Measurements from ENCODE around the gene SZRD1.

SZRD1 gene

DNA sequence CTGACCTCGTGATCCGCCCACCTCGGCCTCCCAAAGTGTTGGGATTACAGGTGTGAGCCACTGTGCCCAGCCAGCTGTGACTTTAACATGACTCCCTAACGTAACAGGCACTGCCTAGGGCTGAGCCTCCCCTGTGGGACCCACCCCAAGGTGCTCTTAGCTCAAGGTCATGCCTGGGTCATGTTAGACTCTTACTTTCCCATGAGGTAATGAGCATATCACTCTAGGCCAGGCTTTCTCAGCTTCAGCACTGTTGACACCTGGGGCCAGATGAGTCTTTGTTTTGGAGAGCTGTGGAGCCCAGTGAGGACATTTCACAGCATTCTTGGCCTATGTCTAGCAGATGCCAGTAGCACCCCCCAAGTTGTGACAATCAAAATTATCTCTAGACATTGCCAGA, 78.0 kb downstream of the SZRD1 start:
- peaks cover 31% of the 10 kb centered on the region for H3K36me3 ChIP-seq (ENCODE audit: control insufficient read depth, low read depth, low read length)
- no peak overlapping the region for H3K27ac ChIP-seq (ENCODE audit: low read length)
- no peak overlapping the region for H3K9ac ChIP-seq (ENCODE audit: low read length)
- H3K9me3 ChIP-seq (ENCODE audit: control insufficient read depth, low read depth, low read length) = no peaks in the 10 kb centered on the region
- H3K4me1 ChIP-seq (ENCODE audit: control insufficient read depth, low read depth, low read length) = peaks cover 3% of the 10 kb centered on the region
- H3K27me3 ChIP-seq (ENCODE audit: control insufficient read depth, insufficient read depth, low read length) = peaks cover 6% of the 10 kb centered on the region
- H3K4me3 ChIP-seq (ENCODE audit: low read length) = no peak overlapping the region

DNA sequence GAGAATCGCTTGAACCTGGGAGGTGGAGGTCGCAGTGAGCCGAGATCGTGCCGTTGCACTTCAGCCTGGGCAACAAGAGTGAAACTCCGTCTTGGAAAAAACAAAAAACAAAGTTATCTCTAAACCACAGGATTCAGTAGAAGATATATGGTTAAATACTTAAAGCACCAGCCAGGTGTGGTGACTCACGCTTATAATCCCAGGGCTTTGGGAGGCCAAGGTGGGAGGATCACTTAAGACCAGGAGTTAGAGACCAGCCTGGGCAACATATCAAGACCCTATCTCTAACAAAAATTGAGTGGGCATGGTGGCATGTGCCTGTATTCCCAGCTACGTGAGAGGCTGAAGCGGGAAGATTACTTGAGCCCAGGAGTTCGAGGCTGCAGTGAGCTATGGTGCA, 79.1 kb downstream of the SZRD1 start:
- H3K9me3 ChIP-seq (ENCODE audit: control insufficient read depth, low read depth, low read length) = no peaks in the 10 kb centered on the region
- H3K4me1 ChIP-seq (ENCODE audit: control insufficient read depth, low read depth, low read length) = no peaks in the 10 kb centered on the region
- no peak overlapping the region for H3K27ac ChIP-seq (ENCODE audit: low read length)
- no peak overlapping the region for H3K4me3 ChIP-seq (ENCODE audit: low read length)
- peaks cover 34% of the 10 kb centered on the region for H3K36me3 ChIP-seq (ENCODE audit: control insufficient read depth, low read depth, low read length)
- H3K9ac ChIP-seq (ENCODE audit: low read length) = no peak overlapping the region
- peaks cover 6% of the 10 kb centered on the region for H3K27me3 ChIP-seq (ENCODE audit: control insufficient read depth, insufficient read depth, low read length)

DNA sequence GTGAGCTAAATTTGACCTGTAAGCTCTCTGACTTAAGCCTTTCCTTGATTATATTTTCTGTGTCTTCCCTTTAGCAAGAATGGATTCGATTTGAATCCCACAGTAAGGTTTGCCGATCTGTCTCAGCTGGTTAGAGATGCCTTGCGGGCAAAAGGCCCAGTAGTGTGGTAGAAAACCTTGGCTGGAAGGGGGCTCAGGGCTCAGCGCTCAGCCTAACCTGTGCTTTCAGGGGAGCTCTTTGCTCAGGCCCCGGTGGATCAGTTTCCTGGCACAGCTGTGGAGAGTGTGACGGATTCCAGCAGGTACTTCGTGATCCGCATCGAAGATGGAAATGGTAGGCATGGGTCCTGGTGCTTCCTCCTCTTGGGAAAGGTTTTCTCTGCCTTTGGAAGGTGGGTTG, 80.6 kb downstream of the SZRD1 start:
- H3K9me3 ChIP-seq (ENCODE audit: control insufficient read depth, low read depth, low read length) = no peaks in the 10 kb centered on the region
- no peak overlapping the region for H3K4me3 ChIP-seq (ENCODE audit: low read length)
- H3K9ac ChIP-seq (ENCODE audit: low read length) = no peak overlapping the region
- H3K27me3 ChIP-seq (ENCODE audit: control insufficient read depth, insufficient read depth, low read length) = no peaks in the 10 kb centered on the region
- no peak overlapping the region for H3K27ac ChIP-seq (ENCODE audit: low read length)
- H3K36me3 ChIP-seq (ENCODE audit: control insufficient read depth, low read depth, low read length) = peaks cover 42% of the 10 kb centered on the region
- no peaks in the 10 kb centered on the region for H3K4me1 ChIP-seq (ENCODE audit: control insufficient read depth, low read depth, low read length)

Data from iPS-18a (cell line).